ENCODE data around the gene DNAH10. TPM values are rescaled to one million over a fixed set of nuclear protein-coding genes. Genes with fewer than 3 reads are reported as not detected.

The DNAH10 gene
- total RNA-seq, 1 donor from 2014 or later = 0.54 TPM

DNA sequence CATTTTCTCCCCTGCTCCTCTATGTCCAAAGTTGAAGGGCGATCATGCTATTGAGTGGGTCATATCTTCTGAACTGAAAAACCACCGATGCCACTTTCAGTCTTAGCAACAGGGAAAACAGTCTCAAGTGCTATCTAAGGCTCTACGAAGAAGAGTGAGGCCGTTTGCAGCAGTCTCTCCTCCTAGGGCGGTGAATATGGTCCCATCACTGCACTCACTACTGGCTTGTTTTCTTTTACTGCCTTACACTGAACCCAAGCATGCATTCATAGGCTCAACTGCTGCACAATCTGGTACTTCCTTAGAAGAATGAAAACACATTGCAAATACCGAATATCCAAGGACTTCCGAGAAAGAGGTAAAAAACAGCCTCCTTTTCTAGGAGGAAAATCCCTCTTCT, 92.1 kb downstream of the DNAH10 start:
- H2AFZ ChIP-seq (ENCODE audit: low read depth, low read length) = no peak overlapping the region
- Mint-ChIP-seq H3K4me1 (ENCODE audit: low read depth, unreplicated experiment) (no peaks in the 10 kb centered on the region), H3K27ac (ENCODE audit: unreplicated experiment) (no peak overlapping the region), H3K27me3 (ENCODE audit: low read depth, unreplicated experiment) (peaks cover 29% of the 10 kb centered on the region), H3K4me3 (ENCODE audit: unreplicated experiment) (no peak overlapping the region), H3K36me3 (ENCODE audit: low read depth, unreplicated experiment) (peaks cover 2% of the 10 kb centered on the region), H3K9me3 (ENCODE audit: unreplicated experiment) (no peaks in the 10 kb centered on the region)
- H3K4me1 ChIP-seq (ENCODE audit: insufficient read depth, low read length) = no peaks in the 10 kb centered on the region
- no peak overlapping the region for H3K4me3 ChIP-seq (ENCODE audit: insufficient read depth, low read depth, low read length)
- H3K4me2 ChIP-seq (ENCODE audit: low read length) = no peak overlapping the region
- H3K9ac ChIP-seq (ENCODE audit: low read length) = no peak overlapping the region
- H3K36me3 ChIP-seq (ENCODE audit: insufficient read depth, low read length) = no peaks in the 10 kb centered on the region
- H4K20me1 ChIP-seq (ENCODE audit: insufficient read depth, low read length) = no peaks in the 10 kb centered on the region
- no peaks in the 10 kb centered on the region for H3K79me2 ChIP-seq (ENCODE audit: insufficient read depth, low read length)
- DNase-seq (ENCODE audit: low read depth) (no peak), FAIRE-seq (no peak)
- no peak overlapping the region for H3K27ac ChIP-seq (ENCODE audit: low read depth, low read length)
- peaks cover 13% of the 10 kb centered on the region for H3K27me3 ChIP-seq (ENCODE audit: insufficient read depth, low read length)
- H3K9me3 ChIP-seq (ENCODE audit: insufficient read depth, low read depth, low read length) = no peaks in the 10 kb centered on the region
- TF ChIP-seq EZH2 (IDR thresholded peaks at IDR 0.05; ENCODE audit: insufficient read depth, low read length) = no peak

DNA sequence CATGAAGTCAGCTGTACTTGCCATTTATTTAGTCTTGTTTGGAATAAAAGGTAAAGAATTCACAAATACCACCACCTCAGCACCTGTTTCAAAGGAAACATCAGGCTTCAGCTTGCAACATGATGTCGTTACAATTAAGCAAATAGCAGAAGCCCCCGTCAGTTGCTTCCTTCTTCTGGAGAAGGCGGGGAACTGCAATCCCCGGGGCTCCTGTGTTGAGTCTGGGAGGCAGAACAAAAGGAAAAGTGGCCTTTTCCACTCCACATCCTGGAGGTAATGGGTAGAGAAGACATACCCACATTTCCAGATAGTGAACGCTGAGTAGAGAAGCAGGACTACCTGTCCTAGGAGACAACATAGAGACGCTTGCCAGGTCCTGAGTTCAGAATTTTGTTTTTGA, 92.8 kb downstream of the DNAH10 start:
- no peaks in the 10 kb centered on the region for H3K9me3 Mint-ChIP-seq (ENCODE audit: unreplicated experiment)
- H3K27me3 Mint-ChIP-seq (ENCODE audit: low read depth, unreplicated experiment) = peaks cover 26% of the 10 kb centered on the region
- H3K4me1 Mint-ChIP-seq (ENCODE audit: low read depth, unreplicated experiment) = no peaks in the 10 kb centered on the region
- no peak overlapping the region for H3K27ac Mint-ChIP-seq (ENCODE audit: unreplicated experiment)
- no peak for TF ChIP-seq EZH2 (IDR thresholded peaks at IDR 0.05; ENCODE audit: insufficient read depth, low read length)
- TF ChIP-seq, protein P1, sequence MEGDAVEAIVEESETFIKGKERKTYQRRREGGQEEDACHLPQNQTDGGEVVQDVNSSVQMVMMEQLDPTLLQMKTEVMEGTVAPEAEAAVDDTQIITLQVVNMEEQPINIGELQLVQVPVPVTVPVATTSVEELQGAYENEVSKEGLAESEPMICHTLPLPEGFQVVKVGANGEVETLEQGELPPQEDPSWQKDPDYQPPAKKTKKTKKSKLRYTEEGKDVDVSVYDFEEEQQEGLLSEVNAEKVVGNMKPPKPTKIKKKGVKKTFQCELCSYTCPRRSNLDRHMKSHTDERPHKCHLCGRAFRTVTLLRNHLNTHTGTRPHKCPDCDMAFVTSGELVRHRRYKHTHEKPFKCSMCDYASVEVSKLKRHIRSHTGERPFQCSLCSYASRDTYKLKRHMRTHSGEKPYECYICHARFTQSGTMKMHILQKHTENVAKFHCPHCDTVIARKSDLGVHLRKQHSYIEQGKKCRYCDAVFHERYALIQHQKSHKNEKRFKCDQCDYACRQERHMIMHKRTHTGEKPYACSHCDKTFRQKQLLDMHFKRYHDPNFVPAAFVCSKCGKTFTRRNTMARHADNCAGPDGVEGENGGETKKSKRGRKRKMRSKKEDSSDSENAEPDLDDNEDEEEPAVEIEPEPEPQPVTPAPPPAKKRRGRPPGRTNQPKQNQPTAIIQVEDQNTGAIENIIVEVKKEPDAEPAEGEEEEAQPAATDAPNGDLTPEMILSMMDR (IDR thresholded peaks at IDR 0.05; ENCODE audit: insufficient read depth, low read depth, low read length) = no peak
- H3K4me2 ChIP-seq (ENCODE audit: low read length) = no peak overlapping the region
- H3K36me3 Mint-ChIP-seq (ENCODE audit: low read depth, unreplicated experiment) = peaks cover 2% of the 10 kb centered on the region
- no peak overlapping the region for H2AFZ ChIP-seq (ENCODE audit: low read depth, low read length)
- H3K4me1 ChIP-seq (ENCODE audit: insufficient read depth, low read length) = no peaks in the 10 kb centered on the region
- H3K27ac ChIP-seq (ENCODE audit: low read depth, low read length) = no peak overlapping the region
- peaks cover 13% of the 10 kb centered on the region for H3K27me3 ChIP-seq (ENCODE audit: insufficient read depth, low read length)
- no peaks in the 10 kb centered on the region for H3K36me3 ChIP-seq (ENCODE audit: insufficient read depth, low read length)
- no peak for DNase-seq (ENCODE audit: low read depth)
- H4K20me1 ChIP-seq (ENCODE audit: insufficient read depth, low read length) = no peaks in the 10 kb centered on the region
- H3K79me2 ChIP-seq (ENCODE audit: insufficient read depth, low read length) = no peaks in the 10 kb centered on the region
- H3K9me3 ChIP-seq (ENCODE audit: insufficient read depth, low read depth, low read length) = no peaks in the 10 kb centered on the region
- no peak overlapping the region for H3K9ac ChIP-seq (ENCODE audit: low read length)
- no peak overlapping the region for H3K4me3 ChIP-seq (ENCODE audit: insufficient read depth, low read depth, low read length)
- H3K4me3 Mint-ChIP-seq (ENCODE audit: unreplicated experiment) = no peak overlapping the region
- FAIRE-seq = no peak

DNA sequence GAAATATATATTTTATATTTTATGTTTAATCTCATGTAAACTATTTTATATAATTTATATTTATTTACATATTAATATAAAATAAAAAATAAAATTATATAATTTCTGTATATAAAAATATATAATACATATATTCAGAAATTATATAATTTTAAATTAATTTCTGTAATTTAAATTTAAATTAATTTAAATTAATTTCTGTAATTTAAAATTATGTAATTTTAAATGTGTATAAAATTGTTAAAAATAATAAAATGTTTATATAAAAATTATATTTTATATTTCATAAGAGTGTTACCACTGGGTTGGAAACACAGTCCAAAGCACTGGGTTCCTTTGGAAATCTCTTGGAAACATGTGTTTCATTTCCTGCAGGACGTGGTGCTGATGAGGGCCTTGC, 94.6 kb downstream of the DNAH10 start:
- FAIRE-seq = no peak
- H3K27me3 Mint-ChIP-seq (ENCODE audit: low read depth, unreplicated experiment) = peaks cover 18% of the 10 kb centered on the region

More for the DNA sequence above, 94.6 kb downstream of the DNAH10 start:
- DNase-seq (ENCODE audit: low read depth) = no peak
- no peaks in the 10 kb centered on the region for H3K4me1 Mint-ChIP-seq (ENCODE audit: low read depth, unreplicated experiment)
- Histone ChIP-seq H4K20me1 (ENCODE audit: insufficient read depth, low read length) (no peaks in the 10 kb centered on the region), H3K4me1 (ENCODE audit: insufficient read depth, low read length) (no peaks in the 10 kb centered on the region), H3K9me3 (ENCODE audit: insufficient read depth, low read depth, low read length) (no peaks in the 10 kb centered on the region), H3K4me3 (ENCODE audit: insufficient read depth, low read depth, low read length) (no peak overlapping the region), H3K79me2 (ENCODE audit: insufficient read depth, low read length) (no peaks in the 10 kb centered on the region), H2AFZ (ENCODE audit: low read depth, low read length) (no peak overlapping the region), H3K4me2 (ENCODE audit: low read length) (no peak overlapping the region), H3K9ac (ENCODE audit: low read length) (no peak overlapping the region), H3K27ac (ENCODE audit: low read depth, low read length) (no peak overlapping the region), H3K27me3 (ENCODE audit: insufficient read depth, low read length) (peaks cover 13% of the 10 kb centered on the region), H3K36me3 (ENCODE audit: insufficient read depth, low read length) (no peaks in the 10 kb centered on the region)
- TF ChIP-seq, protein P1 (IDR thresholded peaks at IDR 0.05; ENCODE audit: insufficient read depth, low read depth, low read length) = no peak
- no peak for TF ChIP-seq EZH2 (IDR thresholded peaks at IDR 0.05; ENCODE audit: insufficient read depth, low read length)
- no peaks in the 10 kb centered on the region for H3K36me3 Mint-ChIP-seq (ENCODE audit: low read depth, unreplicated experiment)
- H3K4me3 Mint-ChIP-seq (ENCODE audit: unreplicated experiment) = no peak overlapping the region
- H3K27ac Mint-ChIP-seq (ENCODE audit: unreplicated experiment) = no peak overlapping the region
- no peaks in the 10 kb centered on the region for H3K9me3 Mint-ChIP-seq (ENCODE audit: unreplicated experiment)

Data from astrocyte (in vitro differentiated cells and primary cell).